Uterus (tissue), 2 donors: ENCODE results near the gene NUDT1.

ENCODE experiments used
- CTCF ChIP-seq, 4 experiments: fragments of 200-600 bp in 2 of 4; fragments of 450-650 bp in 2 of 4; sonication (generic) in 2 of 4; IDR thresholded peaks; one replicate each; pipeline ENCODE4 v1.5.1; 2016 to 2019; ENCODE audit warnings: antibody characterized with exemption in 4 of 4, mild to moderate bottlenecking in 2 of 4, moderate library complexity in 1 of 4
- POLR2A ChIP-seq, 2 donors: fragments of 450-650 bp; IDR thresholded peaks; one replicate each; pipeline ENCODE4 v1.6.1; 2016; ENCODE audit warnings: antibody characterized with exemption in 2 of 2, mild to moderate bottlenecking in 1 of 2, moderate library complexity in 1 of 2

GRCh38 chr7:2212906-2213305, 29.1 kb upstream of the NUDT1 start:
- no peak for TF ChIP-seq CTCF (IDR thresholded peaks at IDR 0.05)
- no peak for TF ChIP-seq POLR2A (IDR thresholded peaks at IDR 0.05)
